Activated T-cell treated with anti-CD3 and anti-CD28 coated beads, Interleukin-2, amount 50 U/mL, for 24 hours (primary cell): ENCODE data around the gene CNTN4.

ENCODE experiments used
- DNase-seq: peaks from one replicate; pipeline ENCODE4 v3.0.0-alpha.2; 2020
- H3K27ac Mint-ChIP-seq: 2 replicates; pipeline ENCODE4 v1.8.0; 2020; ENCODE audit warnings: mild to moderate bottlenecking, mixed read lengths
- H3K27me3 Mint-ChIP-seq: 2 replicates; pipeline ENCODE4 v1.8.0; 2020; ENCODE audit warnings: mixed read lengths
- H3K36me3 Mint-ChIP-seq: 2 replicates; pipeline ENCODE4 v1.8.0; 2020; ENCODE audit warnings: low read depth, mixed read lengths
- H3K4me1 Mint-ChIP-seq: 2 replicates; pipeline ENCODE4 v1.8.0; 2020; ENCODE audit warnings: low read depth, mixed read lengths
- H3K4me3 Mint-ChIP-seq: 2 replicates; pipeline ENCODE4 v1.8.0; 2020; ENCODE audit warnings: mild to moderate bottlenecking, moderate library complexity, mixed read lengths
- H3K9me3 Mint-ChIP-seq: 2 replicates; pipeline ENCODE4 v1.8.0; 2020; ENCODE audit warnings: mixed read lengths

Gene CNTN4

GRCh38 chr3:2686816-2687502 lies 588.3 kb downstream of the CNTN4 start:
- H3K27ac Mint-ChIP-seq, result no peak overlapping the region
- H3K4me1 Mint-ChIP-seq, result no peaks in the 10 kb centered on the region
- no peak overlapping the region for H3K4me3 Mint-ChIP-seq
- no peaks in the 10 kb centered on the region for H3K27me3 Mint-ChIP-seq
- no peaks in the 10 kb centered on the region for H3K9me3 Mint-ChIP-seq
- no peaks in the 10 kb centered on the region for H3K36me3 Mint-ChIP-seq
- DNase-seq, result no peak

- no peak for DNase-seq
- Mint-ChIP-seq H3K4me3 (no peak overlapping the region), H3K27ac (no peak overlapping the region), H3K27me3 (no peaks in the 10 kb centered on the region), H3K4me1 (no peaks in the 10 kb centered on the region), H3K9me3 (no peaks in the 10 kb centered on the region), H3K36me3 (no peaks in the 10 kb centered on the region)
Observed at GRCh38 chr3:2697589-2697988, 598.9 kb downstream of the CNTN4 start.

GRCh38 chr3:2701471-2701870 lies 602.8 kb downstream of the CNTN4 start:
- no peak overlapping the region for H3K27ac Mint-ChIP-seq
- no peak for DNase-seq
- H3K27me3 Mint-ChIP-seq, result no peaks in the 10 kb centered on the region
- H3K4me1 Mint-ChIP-seq, result no peaks in the 10 kb centered on the region
- no peaks in the 10 kb centered on the region for H3K36me3 Mint-ChIP-seq
- no peak overlapping the region for H3K4me3 Mint-ChIP-seq
- no peaks in the 10 kb centered on the region for H3K9me3 Mint-ChIP-seq

- Mint-ChIP-seq H3K4me3 (no peak overlapping the region), H3K27ac (no peak overlapping the region), H3K27me3 (no peaks in the 10 kb centered on the region), H3K36me3 (no peaks in the 10 kb centered on the region), H3K9me3 (no peaks in the 10 kb centered on the region), H3K4me1 (no peaks in the 10 kb centered on the region)
- no peak for DNase-seq
Observed at GRCh38 chr3:2706144-2706835, 607.6 kb downstream of the CNTN4 start.

GRCh38 chr3:2706836-2707210 lies 608.2 kb downstream of the CNTN4 start:
- Mint-ChIP-seq H3K27ac (no peak overlapping the region), H3K27me3 (no peaks in the 10 kb centered on the region), H3K4me3 (no peak overlapping the region), H3K4me1 (no peaks in the 10 kb centered on the region), H3K36me3 (no peaks in the 10 kb centered on the region), H3K9me3 (no peaks in the 10 kb centered on the region)
- no peak for DNase-seq

- Mint-ChIP-seq H3K9me3 (no peaks in the 10 kb centered on the region), H3K4me3 (no peak overlapping the region), H3K27me3 (no peaks in the 10 kb centered on the region), H3K36me3 (no peaks in the 10 kb centered on the region), H3K4me1 (no peaks in the 10 kb centered on the region), H3K27ac (no peak overlapping the region)
- DNase-seq, result no peak
Observed at GRCh38 chr3:2711081-2711480, 612.4 kb downstream of the CNTN4 start.

- Mint-ChIP-seq H3K4me3 (no peak overlapping the region), H3K36me3 (no peaks in the 10 kb centered on the region), H3K9me3 (no peaks in the 10 kb centered on the region), H3K4me1 (no peaks in the 10 kb centered on the region), H3K27ac (no peak overlapping the region), H3K27me3 (no peaks in the 10 kb centered on the region)
- DNase-seq, result no peak
Observed at GRCh38 chr3:2713923-2714322, 615.3 kb downstream of the CNTN4 start.

- no peak for DNase-seq
- no peaks in the 10 kb centered on the region for H3K27me3 Mint-ChIP-seq
- no peak overlapping the region for H3K4me3 Mint-ChIP-seq
- H3K9me3 Mint-ChIP-seq, result no peaks in the 10 kb centered on the region
- no peaks in the 10 kb centered on the region for H3K36me3 Mint-ChIP-seq
- no peak overlapping the region for H3K27ac Mint-ChIP-seq
- H3K4me1 Mint-ChIP-seq, result no peaks in the 10 kb centered on the region
Observed at GRCh38 chr3:2714834-2715233, 616.2 kb downstream of the CNTN4 start.

GRCh38 chr3:2727101-2727500 lies 628.4 kb downstream of the CNTN4 start:
- peaks cover 9% of the 10 kb centered on the region for H3K27me3 Mint-ChIP-seq
- no peaks in the 10 kb centered on the region for H3K9me3 Mint-ChIP-seq
- H3K4me1 Mint-ChIP-seq, result no peaks in the 10 kb centered on the region
- H3K36me3 Mint-ChIP-seq, result no peaks in the 10 kb centered on the region
- H3K27ac Mint-ChIP-seq, result no peak overlapping the region
- no peak for DNase-seq
- H3K4me3 Mint-ChIP-seq, result no peak overlapping the region

GRCh38 chr3:2727610-2728318 lies 629.1 kb downstream of the CNTN4 start:
- H3K27ac Mint-ChIP-seq, result no peak overlapping the region

GRCh38 chr3:2731843-2732242 lies 633.2 kb downstream of the CNTN4 start:
- Mint-ChIP-seq H3K27me3 (peaks cover 9% of the 10 kb centered on the region), H3K27ac (no peak overlapping the region), H3K9me3 (no peaks in the 10 kb centered on the region), H3K36me3 (no peaks in the 10 kb centered on the region), H3K4me3 (no peak overlapping the region), H3K4me1 (no peaks in the 10 kb centered on the region)
- DNase-seq, result no peak

More at GRCh38 chr3:2727610-2728318, 629.1 kb downstream of the CNTN4 start:
- no peaks in the 10 kb centered on the region for H3K4me1 Mint-ChIP-seq
- H3K27me3 Mint-ChIP-seq, result peaks cover 9% of the 10 kb centered on the region
- no peaks in the 10 kb centered on the region for H3K36me3 Mint-ChIP-seq
- no peaks in the 10 kb centered on the region for H3K9me3 Mint-ChIP-seq
- no peak overlapping the region for H3K4me3 Mint-ChIP-seq
- no peak for DNase-seq

GRCh38 chr3:2735392-2735894 lies 636.8 kb downstream of the CNTN4 start:
- Mint-ChIP-seq H3K36me3 (no peaks in the 10 kb centered on the region), H3K27ac (no peak overlapping the region), H3K4me1 (no peaks in the 10 kb centered on the region), H3K9me3 (no peaks in the 10 kb centered on the region), H3K27me3 (peaks cover 14% of the 10 kb centered on the region), H3K4me3 (no peak overlapping the region)
- DNase-seq, result no peak

- DNase-seq, result no peak
Observed at GRCh38 chr3:2741516-2741915, 642.9 kb downstream of the CNTN4 start.

GRCh38 chr3:2765002-2765579 lies 666.4 kb downstream of the CNTN4 start:
- peaks cover 12% of the 10 kb centered on the region for H3K27me3 Mint-ChIP-seq
- H3K9me3 Mint-ChIP-seq, result no peaks in the 10 kb centered on the region
- DNase-seq, result no peak
- peaks cover 2% of the 10 kb centered on the region for H3K4me1 Mint-ChIP-seq
- H3K27ac Mint-ChIP-seq, result no peak overlapping the region
- no peaks in the 10 kb centered on the region for H3K36me3 Mint-ChIP-seq
- no peak overlapping the region for H3K4me3 Mint-ChIP-seq

More at GRCh38 chr3:2741516-2741915, 642.9 kb downstream of the CNTN4 start:
- H3K4me3 Mint-ChIP-seq, result no peak overlapping the region
- H3K4me1 Mint-ChIP-seq, result no peaks in the 10 kb centered on the region
- H3K9me3 Mint-ChIP-seq, result no peaks in the 10 kb centered on the region
- H3K27me3 Mint-ChIP-seq, result peaks cover 7% of the 10 kb centered on the region
- H3K36me3 Mint-ChIP-seq, result no peaks in the 10 kb centered on the region
- H3K27ac Mint-ChIP-seq, result no peak overlapping the region
